Omental fat pad (tissue), 4 donors: Measurements from ENCODE around the gene CBR4. TPM values are rescaled to one million over a fixed set of nuclear protein-coding genes. Genes with fewer than 3 reads are reported as not detected.

Experiments
- ATAC-seq: fragments of 150-250 bp; one replicate; pipeline ENCODE4 v1.9.1; 2016; ENCODE audit warnings: mild to moderate bottlenecking, moderate library complexity; ENCODE audit not compliant: low FRiP score
- DNase-seq: peaks from one replicate; pipeline ENCODE4 v3.0.0-alpha.2; 2019; ENCODE audit warnings: low spot score
- CTCF ChIP-seq, 3 donors: fragments of 450-650 bp; IDR thresholded peaks; one replicate each; pipeline ENCODE4 v1.5.1; 2016 to 2017; ENCODE audit warnings: antibody characterized with exemption in 3 of 3, mild to moderate bottlenecking in 3 of 3, moderate library complexity in 2 of 3
- total RNA-seq, 4 donors: library from RNA; depleted of rRNA; stranded (reverse); fragments of >200 nt; gene quantifications; one replicate each; pipeline ENCODE4 v1.1.0, GENCODE V29; 2016

The CBR4 gene
- total RNA-seq, 4 donors from 2014 or later: 8.5 to 21.9 (median 10.7) TPM

DNA sequence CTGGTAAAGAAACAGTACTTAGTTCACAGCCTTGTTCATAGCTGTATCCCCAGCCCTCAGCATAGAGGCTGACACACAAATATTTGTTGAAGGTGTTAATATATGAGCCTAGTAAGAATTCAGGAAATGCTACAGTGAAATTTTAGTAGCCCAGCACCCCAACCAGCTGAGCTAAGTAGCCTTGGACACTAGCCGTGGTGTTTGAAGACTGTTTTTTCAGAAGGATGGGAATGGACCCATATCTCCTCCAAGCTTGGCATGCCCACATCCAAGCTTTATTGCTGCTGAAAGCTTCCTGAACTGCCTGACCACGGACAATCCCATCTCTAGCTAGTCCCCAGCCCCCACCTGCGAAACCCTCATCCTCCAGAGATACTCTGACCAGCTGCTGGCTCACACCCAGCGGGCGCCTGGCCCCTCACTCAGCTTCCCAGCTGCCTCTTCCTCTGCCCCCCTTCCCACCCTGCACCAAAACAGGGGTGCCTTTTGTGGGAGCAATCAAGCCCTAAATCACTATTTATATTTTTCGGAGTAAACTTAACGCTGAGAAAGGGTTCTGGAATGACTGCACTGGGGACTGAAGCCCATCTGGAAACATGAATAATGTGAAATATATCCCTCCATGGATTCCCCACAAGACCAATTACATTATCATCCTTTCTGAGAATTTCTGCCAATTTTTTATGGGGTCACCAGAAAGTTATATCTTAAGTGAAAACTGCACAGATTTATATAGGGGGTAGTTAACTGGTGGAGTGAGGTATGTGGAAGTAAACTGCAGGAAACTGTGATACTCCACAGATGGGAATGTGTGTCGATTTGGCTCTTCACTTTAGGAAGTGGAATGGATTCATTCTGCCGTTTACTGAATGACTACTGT lies 41.1 kb upstream of the CBR4 start:
- ATAC-seq: no peak
- DNase-seq: no peak

DNA sequence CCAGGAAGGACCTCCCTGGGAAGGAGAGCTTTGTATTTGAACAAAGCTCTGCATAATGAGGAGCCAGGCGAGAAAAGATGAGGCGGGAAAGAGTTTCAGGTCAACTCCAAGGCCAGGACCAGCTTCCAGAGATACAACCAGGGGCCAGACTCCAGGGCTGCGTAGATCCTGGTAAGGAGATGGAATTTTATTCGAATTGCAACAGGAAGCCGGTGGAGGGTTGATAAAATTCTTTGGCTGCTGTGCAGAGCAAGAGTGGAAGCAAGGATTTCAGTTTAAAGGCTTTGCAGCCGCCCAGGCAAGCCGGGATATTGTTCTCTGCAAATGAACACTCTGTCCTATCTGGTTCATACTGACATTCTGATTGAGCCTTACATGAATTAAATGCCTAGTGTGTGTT lies 40.2 kb upstream of the CBR4 start:
- no peak for TF ChIP-seq CTCF (IDR thresholded peaks at IDR 0.05)
- no peak for ATAC-seq
- no peak for DNase-seq

More for the DNA sequence above, 41.1 kb upstream of the CBR4 start:
- no peak for TF ChIP-seq CTCF (IDR thresholded peaks at IDR 0.05)

- DNase-seq: no peak
- TF ChIP-seq CTCF (IDR thresholded peaks at IDR 0.05): no peak
- ATAC-seq: no peak
These were observed 38.9 kb upstream of the CBR4 start for GRCh38 chr4:169048868-169049414.

GRCh38 chr4:169047956-169048355 lies 37.9 kb upstream of the CBR4 start:
- no peak for TF ChIP-seq CTCF (IDR thresholded peaks at IDR 0.05)
- ATAC-seq (no peak), DNase-seq (no peak)

DNA sequence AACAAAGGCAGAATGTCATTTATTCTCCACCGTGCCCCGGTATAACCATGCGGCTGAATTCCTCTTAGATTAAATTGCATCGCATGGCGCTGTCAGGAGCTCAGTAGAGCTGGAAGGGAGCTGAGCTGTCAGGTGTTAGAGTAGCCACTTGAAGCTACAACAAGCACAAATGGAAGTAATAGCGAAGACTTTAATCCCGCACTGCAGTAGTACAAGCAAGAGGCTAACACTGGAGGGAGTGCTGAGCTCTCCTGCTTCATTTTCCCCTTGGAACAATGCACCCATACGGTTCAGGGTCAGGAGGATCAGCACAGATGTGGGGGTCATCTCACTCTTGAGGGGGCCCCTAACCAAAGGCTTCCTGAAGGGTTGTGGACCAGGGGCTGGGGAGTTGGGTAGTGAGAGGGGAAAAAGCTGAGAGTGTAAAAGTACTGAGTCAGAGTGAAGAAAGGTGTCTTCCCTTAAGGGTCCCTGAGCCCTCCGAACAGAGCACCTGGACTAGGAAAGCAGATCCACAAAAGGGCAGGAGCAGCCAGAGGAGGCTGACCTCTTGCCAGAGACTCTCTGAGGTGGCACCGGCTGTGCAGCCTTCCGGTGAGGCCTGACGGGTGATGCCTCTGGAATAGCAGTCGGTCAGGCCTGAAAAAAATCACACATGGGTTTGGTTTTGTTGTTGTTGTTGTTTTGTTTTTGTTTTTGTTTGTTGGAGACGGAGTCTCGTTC lies 36.0 kb upstream of the CBR4 start:
- no peak for ATAC-seq
- TF ChIP-seq CTCF (IDR thresholded peaks at IDR 0.05): no peak
- no peak for DNase-seq

- DNase-seq (no peak), ATAC-seq (no peak)
- no peak for TF ChIP-seq CTCF (IDR thresholded peaks at IDR 0.05)
These were observed 34.8 kb upstream of the CBR4 start for GRCh38 chr4:169044714-169045447.
